T1000 (cell line): Measurements from ENCODE around the gene RIMBP2.

Experiments
- DNase-seq: peaks from one replicate; lab custom pipeline; 2025; ENCODE audit warnings: mixed read lengths; lab: John Stamatoyannopoulos, UW

The RIMBP2 gene

DNA sequence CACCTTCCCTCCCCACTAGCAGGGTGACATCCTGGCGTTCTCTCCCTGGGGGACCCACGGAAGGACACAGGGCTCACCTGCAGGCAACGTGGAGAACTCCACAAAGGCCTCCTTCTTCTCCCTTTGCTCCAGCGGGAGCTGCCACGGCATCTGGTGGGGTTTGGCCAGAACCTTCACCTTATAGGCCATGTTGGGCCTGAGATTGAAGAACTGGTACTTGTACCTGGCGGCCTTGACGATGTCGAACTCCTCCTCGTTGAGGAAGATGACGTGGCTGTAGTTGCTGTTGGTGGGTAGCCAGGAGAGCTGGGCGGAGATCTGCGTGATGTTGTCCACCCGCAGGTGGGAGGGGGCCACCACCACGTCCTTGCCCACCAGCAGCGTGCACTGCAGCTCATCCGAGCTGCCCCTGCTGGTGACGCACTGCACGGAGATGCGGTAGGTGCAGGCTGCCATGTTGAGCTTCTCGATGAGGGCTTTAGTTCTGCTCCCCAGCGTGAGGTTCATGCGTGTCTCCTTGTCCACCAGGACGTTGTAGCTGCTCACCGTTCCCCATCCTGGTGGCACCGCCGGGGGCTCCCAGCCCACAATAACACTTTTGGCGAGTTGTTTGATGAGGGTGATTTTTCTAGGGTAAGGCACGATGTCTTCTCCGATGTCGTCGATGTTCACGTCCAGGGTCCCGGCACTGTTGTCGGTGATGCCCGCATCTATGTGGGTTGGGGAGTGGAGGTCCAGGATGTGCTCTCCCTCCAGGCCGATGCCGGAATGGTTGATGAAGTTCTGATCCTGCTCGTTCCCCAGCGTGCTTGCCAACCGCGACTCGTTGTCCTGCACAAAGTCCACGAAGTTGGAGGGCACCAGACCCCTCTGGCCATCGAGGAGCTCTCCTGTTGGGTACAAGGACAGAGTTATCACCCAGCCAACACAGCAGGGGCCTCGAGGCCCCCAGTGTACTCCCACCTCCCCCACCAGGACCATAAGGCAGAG lies 274.0 kb downstream of the RIMBP2 start:
- no peak for DNase-seq

DNA sequence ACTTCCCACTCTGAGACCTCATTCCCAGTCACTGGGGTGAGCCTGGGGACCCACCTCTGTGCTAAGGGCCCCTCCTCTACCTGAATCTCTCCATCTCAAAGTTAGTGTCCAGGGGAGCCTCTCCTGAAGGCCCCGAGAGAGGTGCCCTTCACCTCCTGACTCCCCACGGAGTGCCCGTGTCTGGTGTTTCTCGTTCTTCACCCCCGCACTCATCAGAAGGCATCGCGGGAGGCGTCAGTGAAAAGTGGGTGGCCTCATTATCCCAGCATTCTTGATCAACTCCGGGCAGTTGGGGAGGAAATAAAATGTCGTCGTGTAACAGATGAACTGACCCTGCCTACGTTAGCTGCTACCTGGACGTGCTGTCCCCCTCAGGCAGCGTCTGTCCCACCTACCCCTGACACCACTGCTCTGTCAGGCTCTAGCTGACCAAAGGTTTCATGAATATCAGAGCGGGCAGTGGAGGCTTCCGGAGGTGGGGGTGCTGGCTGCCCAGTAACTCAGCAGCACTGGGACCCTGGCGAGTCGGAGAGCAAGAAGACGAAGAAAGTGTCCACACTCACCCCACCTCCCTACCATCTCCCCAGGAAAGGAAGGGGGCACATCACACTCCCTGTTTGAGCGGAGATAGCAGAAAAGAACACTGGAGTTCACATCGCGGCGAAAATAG lies 275.6 kb downstream of the RIMBP2 start:
- no peak for DNase-seq

DNA sequence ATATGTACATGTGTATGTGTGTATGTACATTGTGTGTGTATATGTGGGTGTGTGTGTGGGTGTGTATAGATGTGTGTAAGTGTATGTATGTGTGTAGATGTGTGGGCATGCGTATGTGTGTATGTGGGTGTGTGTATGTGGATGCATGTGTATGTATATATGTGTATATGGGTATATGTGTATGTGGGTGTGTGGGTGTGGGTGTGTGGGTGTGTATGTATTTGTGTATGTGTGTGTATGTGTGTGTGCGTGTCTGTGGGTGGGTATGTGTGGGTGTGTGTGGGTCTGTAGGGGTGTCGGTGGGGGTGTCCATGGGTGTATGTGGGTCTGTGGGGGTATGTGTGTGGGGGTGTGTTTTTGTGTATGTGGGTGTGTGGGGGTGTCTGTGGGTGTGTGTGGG lies 276.8 kb downstream of the RIMBP2 start:
- DNase-seq = no peak

DNA sequence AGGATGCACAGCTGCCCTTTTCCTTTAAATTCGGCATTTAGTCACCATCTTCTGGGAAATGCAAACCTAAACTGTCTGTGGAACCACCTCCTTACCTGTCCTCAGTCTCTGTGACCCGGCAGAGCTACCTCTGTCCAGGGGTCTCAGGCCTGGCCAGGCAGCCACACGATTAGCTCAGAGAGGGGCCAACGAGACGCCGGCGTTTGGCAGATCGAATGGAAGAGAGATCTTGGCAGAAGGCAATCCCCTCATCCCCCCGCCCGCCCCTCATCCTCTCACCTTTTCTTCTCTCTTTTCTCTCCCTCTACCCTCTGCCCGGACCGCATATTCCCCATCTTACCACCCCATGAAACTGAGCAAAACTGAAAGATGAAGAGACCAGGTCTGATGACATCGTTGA lies 277.4 kb downstream of the RIMBP2 start:
- no peak for DNase-seq

DNA sequence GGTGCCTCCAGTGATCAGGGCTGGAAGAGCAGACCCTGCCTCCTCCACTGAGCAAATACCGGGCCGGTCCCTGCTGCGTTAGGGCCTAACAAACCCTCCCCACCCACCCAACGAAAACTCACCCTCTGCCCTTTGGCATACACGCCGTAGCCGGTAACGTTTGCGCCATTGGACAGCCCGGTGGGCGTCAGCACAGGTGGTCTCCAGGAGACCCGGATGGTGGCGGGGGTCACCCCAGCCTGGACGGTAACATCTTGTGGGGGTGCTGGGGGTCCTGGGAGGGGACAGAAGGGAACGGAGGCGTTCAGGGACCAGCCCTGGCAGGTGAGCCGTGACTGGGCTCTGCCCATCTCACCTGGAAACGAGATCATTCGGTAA lies 277.9 kb downstream of the RIMBP2 start:
- DNase-seq = no peak

DNA sequence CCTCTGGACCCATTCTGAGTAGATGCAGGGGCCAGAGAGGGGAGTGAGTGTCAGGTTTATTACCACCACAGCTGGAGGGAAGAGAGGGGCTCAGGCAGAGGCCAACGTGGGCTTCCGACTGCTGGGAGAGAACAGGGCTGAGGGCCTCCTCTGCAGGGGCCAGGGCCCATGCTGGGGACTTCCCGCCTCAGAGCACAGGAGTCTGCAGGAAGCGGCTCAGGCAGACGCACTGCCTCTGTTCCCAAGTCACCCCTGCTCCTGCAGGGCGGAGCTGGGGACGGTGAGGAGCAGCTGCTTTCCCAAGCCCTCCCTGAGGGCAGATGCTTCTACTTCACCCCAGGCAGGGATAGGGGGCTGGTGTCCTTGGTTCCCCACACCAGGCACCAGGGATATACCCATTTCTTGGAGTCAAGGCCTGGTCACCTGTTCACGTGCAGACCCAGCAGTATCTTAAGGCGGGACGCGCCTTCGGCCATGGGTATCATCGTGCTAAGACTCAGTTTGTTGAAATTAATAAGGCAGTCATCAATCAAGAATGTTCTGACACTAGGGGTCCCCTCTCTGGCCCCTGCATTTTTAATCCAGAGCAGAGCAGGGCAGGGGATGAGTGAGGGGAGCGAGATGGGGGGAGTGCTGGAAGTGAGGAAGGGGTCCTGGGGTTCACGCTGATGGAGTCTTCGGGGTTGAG lies 278.4 kb downstream of the RIMBP2 start:
- DNase-seq = no peak

DNA sequence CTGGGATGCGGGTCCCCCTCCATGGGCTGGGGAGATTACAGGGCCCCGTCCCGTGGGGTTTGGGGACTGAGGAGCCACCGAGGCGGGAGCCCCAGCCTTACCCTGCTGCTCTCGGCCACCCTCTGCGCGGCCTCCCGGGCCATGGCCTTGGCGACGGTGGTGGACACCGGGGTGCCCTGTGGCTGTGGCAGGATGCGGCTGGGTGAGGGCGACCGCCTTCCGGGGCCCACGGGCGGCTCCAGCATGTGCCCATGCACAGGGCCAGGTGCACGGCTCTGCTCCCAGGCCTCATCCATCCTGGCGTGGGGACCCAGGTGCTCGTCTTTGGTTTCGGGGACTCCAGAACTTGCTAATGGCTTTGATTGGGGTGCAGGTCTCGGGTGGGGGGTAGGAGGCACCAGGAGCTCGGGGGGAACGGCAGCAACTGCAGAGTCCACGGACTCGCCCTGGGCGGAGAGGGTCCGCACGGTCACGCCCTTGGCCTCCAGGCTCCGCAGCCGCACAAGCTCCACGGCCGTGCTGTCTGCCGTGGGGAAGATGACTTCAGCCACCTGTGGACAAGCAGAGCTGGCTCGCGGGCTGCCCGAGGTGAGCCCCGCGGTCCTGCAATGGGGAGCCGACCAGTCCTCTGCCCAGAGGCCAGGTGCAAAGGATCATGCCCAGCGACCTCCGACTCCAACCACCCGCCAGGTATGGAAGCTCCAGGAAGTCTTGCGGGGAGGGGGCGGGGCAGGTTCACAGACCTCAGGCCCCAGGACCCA lies 279.2 kb downstream of the RIMBP2 start:
- no peak for DNase-seq

DNA sequence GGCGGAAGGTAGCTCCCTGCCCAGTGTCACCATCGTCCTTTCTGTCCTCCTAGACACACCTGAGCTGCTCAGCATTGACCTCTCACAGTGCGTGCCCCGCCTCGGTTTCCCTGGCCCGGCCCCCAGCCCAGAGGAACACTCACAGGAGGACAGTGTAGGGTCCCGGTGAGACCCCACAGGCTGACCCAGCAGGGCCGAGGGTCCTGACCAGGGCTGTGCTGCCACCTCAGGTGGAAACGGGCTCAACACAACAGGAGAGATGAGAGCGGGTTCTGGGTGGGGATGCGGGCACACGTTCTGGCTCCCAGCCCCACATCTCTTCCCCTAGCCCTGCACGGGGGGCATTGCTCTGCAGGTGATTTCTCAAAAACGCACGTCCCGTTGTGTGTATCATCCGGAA lies 280.3 kb downstream of the RIMBP2 start:
- no peak for DNase-seq

DNA sequence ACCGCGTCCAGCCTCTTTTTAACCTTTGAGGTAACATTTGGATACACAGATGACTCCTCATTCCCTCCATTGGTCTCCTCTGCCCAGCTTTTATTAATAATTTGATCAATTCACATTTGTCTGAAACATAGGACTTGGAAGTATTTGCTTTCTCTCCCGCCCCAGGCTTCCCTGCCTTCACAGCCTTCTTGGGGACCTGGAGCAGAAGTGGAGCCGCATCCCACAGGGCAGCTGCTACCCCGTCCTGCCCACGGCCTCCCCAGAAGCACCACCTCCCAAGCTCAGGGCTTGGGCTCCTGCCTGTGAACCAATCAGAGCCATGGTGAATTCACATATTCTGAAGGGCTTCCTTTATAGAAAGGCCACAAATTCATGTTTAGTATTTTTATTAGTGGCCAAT lies 280.8 kb downstream of the RIMBP2 start:
- no peak for DNase-seq

DNA sequence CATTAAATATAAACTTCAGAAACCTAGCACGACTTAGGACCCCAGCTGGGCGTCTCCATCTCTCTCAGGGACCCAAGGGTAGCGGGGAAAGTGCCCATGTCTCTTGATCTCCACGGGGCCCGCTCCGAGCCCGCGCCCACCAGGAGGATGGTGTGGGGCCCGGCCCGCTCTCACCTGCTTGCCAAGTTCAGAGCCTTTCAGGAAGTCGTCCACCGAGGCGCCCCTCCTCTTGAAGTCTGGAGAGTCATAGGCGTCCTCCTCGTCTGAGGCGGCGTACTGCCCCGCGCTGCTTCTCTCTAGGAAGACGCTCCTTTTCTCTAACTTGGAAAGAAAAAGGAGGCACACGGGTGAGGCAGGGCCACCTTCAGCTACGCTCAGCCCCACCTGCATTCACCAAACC lies 281.5 kb downstream of the RIMBP2 start:
- DNase-seq = no peak

DNA sequence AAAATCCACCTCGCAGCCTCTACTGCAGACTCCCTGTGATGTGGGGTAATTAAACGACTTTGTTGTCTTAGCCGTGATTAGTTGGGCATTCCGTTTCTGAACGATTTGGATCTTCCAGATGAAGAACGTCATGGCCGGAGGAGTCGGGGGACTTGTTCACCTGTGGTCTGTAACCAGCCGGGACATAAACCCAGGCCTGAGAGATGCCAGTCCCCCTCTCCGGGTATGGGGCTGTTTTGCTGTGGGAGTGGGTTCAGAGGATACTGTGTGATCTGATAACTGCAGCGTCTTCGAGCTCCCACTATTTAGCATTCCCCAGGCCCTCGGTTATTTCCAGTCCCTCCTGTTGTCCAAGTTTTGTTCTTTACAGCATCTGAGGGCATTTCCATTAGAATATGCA lies 282.3 kb downstream of the RIMBP2 start:
- DNase-seq = no peak

DNA sequence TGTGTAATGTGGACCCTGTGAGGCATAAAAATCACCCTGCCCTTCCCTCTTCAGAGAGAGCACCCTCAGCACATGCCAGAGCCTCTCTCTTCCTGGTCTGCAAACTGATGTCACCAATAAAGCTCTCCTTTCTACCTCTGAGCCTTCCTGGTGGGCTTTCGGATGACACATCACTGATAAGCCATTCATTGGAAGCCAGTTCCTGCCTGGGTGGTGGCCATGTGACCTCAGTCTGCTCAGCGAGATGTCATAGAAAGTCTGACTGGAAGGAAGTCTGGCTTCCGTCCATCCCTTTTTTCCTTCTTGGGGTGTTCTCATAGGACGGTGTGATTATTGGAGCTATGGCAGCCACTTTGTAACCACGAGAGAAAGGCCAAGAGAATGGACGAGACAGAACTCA lies 282.7 kb downstream of the RIMBP2 start:
- DNase-seq = no peak

DNA sequence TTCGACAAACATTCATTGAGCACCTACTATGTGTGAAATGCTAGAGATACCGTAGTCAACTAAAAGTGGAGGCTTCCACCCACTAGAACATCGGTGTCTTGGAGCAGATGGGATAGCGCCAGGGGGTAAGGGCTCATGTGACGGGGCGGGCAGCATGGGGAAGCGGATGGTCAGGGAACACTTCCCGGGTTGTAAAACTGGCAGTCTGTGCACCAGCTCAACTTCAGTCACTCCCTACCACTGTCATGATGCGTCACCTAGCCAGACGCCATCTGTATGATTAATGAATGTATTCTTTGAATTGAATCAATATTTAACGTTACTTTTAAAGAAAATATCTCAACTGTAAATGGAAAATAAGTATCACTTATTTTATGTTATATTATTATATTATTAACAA lies 284.9 kb downstream of the RIMBP2 start:
- DNase-seq = no peak

DNA sequence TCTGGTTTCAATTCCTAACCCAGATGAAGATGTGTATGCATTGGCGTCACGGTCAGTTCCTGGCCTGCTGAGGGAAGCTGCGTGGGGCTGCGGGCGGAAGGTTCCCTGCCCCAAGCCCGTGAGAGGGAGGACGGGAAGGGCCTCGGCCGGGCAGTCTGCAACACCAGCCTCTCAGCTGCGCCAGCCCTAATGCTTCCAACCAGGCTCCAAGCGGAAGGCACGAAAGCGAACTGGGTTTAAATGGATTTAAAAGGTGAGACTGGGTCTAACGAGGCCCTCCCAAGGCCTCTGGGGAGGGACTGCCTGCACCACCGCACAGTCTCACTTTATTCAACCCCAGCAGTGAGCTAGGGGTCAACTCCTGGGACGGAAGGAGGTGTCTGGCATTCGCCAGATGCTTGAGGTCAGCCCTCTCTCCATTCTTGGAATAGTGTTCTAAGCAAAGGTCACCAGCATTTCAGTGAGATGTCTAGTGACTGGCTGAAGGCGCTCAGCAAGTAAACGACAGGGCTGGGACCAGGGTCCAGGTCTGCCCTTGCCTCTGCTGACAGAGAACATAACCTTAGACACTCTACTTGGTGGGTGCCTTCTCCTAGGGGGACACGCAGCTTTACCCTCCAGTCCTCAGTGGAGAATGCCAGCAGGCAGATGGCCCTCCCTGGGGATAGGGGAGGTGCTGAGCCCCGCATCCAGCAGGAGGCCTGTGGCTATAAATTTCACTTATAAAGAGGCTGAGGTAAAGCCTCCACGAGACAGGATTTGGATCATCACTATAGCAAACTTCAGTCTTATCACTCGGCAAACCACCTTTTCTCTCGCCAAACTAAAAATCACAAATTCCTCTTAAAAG lies 286.2 kb downstream of the RIMBP2 start:
- DNase-seq = no peak

DNA sequence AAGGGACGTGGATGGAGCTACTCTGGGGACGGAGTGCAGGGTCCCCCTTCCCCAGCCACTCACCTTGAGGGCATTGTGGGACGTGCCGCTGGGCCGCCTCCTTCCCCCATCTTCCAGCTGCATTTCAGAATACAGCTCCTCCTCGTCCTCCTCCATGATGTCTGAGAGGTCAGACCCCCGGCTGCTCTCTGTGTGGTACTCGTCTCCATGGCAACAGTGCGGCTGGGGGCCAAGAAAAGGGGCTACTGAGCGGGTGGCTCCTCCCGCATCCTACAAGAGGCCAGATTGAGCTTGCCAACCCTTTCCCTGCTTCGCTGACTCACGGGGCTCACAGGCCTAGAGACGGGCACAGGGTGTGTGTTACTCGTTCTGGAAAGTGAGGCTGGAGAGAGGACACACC lies 288.0 kb downstream of the RIMBP2 start:
- DNase-seq = no peak

DNA sequence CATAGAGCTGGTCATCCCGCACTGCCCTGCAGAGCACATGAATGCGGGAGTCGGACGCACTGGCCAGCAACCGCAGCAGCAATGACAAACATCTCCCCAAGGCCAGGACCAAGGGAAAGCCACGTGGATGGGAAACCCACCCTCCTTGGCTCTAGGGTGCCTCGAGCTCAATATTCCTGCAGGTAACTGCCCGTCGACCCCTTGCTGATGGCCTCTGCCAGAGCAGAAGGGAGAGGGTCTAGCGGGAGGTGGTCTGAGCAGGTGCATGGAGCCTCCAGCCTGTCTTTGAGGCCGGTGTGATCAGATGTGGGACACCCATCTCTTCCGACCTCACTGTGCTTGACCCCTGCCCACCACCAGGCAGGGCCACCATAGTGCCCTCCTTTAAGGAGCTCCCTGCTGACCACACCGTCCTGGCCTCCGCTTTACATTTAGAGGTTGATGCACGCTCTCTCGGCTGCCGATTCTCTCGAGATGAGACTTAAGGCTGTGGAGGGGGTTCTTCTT lies 288.7 kb downstream of the RIMBP2 start:
- DNase-seq = no peak

DNA sequence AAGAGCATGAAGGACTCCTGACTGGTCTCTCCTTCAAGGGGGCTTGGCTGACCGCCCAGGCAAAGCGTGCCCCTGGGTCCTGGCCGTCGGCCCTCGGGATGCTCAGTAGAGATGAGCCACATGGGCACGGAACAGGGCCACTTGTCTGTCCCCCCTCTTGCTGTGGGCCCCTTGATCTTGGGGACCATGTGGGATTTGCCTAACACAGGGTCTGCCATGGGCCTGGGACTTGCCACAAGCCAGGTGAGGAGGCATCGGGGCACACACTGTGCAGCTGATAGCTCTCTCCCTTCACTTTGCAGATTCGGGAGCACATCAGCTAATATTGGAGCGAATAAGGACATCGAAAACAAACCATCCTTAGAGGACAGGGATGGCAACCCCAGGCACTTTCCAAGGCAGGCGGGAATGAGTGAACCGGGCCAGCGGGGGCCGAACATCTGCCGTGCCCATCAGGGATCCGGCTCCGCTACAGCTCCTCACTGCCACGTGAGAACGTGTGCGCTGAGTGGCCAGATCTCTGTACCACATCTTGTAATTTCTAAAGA lies 290.3 kb downstream of the RIMBP2 start:
- no peak for DNase-seq

DNA sequence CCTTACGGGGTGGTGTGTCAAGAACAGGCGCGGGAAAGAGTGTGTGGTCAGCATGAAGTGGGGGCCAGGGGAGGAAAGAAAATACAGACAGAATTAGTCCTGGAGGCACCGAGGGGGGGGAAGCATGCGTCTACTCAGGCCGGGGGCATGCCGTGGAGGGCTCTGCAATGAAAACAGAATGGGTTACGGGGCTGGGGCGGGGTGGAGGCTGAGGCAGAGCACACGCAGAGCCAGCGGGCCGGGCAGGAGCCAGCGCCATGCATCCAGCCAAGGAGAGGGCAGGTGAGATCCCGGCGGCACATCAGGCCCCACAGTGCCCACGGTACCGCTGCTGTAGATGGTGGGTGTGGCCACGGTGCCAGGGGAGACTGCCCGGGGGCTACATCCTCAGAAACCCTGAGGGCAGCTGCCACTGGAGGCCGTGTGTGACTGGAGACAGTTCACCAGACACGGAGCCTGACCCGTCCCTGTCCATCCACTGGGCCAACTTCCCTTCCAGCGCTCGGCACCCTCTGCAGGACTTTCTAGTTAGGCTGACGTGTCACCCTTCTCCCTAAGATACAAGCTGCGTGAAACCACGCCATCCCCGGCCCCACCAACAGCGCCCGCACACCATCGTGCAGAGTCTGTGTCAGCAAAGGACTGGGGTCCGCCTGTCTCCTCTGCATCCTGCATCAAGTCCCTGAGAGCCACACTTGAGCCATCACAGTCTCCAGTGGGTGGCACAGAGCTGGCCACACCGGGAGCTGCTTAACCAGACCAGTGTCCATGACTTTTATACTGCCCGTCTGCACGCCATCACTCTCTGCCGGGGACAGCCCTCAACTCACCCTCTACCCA lies 291.0 kb downstream of the RIMBP2 start:
- DNase-seq = no peak

DNA sequence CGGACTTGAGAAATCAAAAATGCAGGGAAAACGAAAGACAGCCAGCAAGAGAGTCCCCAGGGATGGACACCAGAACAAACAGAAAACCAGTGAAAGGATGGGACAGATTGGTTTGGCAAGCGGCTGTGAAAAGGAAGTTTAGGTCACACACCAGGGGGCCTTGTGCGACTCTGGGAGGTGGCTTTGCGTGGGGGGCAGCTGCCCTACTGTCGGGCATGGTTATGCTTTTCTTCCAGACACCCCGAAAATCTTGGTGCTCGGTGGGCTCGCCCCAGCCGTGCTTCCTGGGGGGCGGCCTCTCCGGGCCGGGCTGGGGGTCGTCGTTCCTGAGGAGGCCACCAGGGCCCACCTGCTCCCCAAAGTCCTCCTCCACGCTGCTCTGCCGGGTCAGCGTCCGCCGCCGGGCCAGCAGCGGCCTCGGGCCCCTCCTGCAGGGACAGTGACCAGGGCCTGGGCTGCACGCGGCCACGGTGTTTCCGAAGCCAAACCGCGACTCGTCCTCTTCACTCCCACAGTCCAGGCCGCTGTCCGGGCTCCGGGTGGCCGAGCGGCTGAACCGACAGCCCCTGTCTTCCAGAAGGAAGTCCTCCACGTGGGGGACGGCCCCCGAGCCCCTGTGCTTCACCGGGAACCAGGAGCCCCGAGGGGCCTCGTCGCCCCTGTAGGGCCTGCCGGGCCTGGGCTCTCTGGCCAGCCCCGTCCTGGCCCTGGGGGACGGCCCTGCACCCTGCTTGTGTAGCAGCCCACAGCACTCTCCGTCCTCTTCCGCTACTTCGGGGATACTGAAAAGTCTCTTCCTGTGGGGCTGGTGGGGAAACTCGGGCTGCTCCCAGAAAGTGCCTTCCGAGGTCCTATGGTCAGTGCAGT lies 291.9 kb downstream of the RIMBP2 start:
- no peak for DNase-seq
